ENCODE results near the gene WNT11. TPM values are rescaled to one million over a fixed set of nuclear protein-coding genes. Genes with fewer than 3 reads are reported as not detected.
A peak's percentile ranks its signal among the peaks of the same experiment; 100 is the strongest.

The WNT11 gene
- total RNA-seq, 1 donor from 2014 or later = 0.37 TPM

DNA sequence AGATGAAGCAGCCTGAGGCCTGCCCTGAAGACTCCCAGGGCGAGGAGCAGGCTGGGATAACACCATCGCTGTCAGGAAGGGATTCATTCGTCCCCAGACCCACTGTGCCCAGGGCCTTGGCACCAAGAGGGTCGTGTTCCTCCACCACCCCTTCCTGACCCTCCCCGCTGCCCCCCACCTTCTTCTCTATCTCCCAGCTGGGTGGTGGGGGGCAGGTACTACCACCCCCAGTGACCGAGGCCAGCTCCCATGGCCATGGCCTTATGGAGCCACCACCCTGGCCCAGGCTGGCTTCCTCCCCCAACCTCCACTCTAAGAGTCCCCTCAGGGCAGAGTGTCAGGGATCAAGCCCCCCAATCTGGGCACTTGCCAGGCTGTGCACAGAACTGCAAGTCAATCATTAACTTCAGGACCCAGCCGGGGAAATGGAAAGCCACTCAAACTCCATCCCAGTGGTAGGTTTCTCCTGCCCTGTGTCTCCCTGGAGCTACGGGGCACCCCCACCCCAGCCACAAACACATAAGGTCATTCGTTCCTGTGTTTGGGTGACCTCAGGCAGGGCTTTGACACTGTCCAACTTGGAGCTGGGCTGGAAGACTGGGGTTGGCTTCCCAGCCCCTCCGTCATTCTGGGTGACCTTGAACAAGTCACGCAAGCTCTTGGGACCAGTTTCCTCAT lies 33.3 kb upstream of the WNT11 start:
- Mint-ChIP-seq H3K4me1 (ENCODE audit: low read depth, unreplicated experiment) (peaks cover 13% of the 10 kb centered on the region), H3K27me3 (ENCODE audit: unreplicated experiment) (peaks cover 32% of the 10 kb centered on the region), H3K36me3 (ENCODE audit: unreplicated experiment) (no peaks in the 10 kb centered on the region), H3K4me3 (ENCODE audit: unreplicated experiment) (no peak overlapping the region), H3K9me3 (ENCODE audit: unreplicated experiment) (peaks cover 24% of the 10 kb centered on the region), H3K27ac (ENCODE audit: unreplicated experiment) (no peak overlapping the region)
- DNase-seq = no peak
- TF ChIP-seq, protein P1, sequence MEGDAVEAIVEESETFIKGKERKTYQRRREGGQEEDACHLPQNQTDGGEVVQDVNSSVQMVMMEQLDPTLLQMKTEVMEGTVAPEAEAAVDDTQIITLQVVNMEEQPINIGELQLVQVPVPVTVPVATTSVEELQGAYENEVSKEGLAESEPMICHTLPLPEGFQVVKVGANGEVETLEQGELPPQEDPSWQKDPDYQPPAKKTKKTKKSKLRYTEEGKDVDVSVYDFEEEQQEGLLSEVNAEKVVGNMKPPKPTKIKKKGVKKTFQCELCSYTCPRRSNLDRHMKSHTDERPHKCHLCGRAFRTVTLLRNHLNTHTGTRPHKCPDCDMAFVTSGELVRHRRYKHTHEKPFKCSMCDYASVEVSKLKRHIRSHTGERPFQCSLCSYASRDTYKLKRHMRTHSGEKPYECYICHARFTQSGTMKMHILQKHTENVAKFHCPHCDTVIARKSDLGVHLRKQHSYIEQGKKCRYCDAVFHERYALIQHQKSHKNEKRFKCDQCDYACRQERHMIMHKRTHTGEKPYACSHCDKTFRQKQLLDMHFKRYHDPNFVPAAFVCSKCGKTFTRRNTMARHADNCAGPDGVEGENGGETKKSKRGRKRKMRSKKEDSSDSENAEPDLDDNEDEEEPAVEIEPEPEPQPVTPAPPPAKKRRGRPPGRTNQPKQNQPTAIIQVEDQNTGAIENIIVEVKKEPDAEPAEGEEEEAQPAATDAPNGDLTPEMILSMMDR (IDR thresholded peaks at IDR 0.05; ENCODE audit: partially characterized antibody, unreplicated experiment) = no peak

DNA sequence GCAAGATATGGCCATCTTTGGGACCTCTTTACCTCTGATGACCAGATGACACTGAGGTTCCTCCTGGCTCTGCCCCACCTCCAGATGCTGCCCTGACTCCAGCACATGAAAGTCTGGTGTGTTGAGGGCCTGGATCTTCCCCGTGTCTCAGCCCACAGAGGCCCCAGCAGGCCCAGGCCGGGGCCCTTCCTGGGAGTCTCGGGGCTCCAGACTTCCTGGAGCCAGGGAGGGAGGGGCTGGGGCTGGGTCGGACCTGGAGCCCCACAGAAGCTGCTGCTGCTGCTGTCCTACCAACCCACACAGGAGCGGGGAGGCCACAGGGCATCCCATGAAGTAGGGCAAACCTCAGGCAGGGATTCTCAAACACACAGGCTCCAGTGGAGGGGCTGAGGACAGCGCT lies 32.2 kb upstream of the WNT11 start:
- Mint-ChIP-seq H3K27me3 (ENCODE audit: unreplicated experiment) (peaks cover 31% of the 10 kb centered on the region), H3K9me3 (ENCODE audit: unreplicated experiment) (peaks cover 26% of the 10 kb centered on the region), H3K4me1 (ENCODE audit: low read depth, unreplicated experiment) (peaks cover 14% of the 10 kb centered on the region), H3K4me3 (ENCODE audit: unreplicated experiment) (no peak overlapping the region), H3K36me3 (ENCODE audit: unreplicated experiment) (no peaks in the 10 kb centered on the region), H3K27ac (ENCODE audit: unreplicated experiment) (no peak overlapping the region)
- DNase-seq = no peak
- TF ChIP-seq, protein P1 (IDR thresholded peaks at IDR 0.05; ENCODE audit: partially characterized antibody, unreplicated experiment) = no peak

DNA sequence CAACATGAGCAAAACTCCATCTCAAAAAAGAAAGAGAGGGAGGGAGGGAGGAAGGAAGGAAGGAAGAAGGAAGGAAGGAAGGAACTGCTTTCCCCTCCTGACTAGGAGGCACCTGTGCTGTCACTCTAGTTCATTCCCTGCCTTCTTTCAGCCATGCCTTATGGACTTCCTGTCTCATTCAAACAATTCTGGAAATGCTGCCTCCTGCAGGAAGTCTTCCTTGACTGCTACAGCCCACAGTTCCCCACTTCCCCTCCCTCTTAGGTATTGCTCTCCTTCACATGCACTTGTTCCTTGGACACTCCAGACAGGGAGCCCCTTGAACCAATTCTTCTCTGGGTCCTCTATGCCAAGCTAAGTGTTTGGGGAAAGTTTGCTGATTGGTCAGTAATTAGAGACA lies 31.6 kb upstream of the WNT11 start:
- Mint-ChIP-seq H3K27me3 (ENCODE audit: unreplicated experiment) (peaks cover 34% of the 10 kb centered on the region), H3K36me3 (ENCODE audit: unreplicated experiment) (no peaks in the 10 kb centered on the region), H3K9me3 (ENCODE audit: unreplicated experiment) (peaks cover 26% of the 10 kb centered on the region), H3K4me1 (ENCODE audit: low read depth, unreplicated experiment) (peaks cover 13% of the 10 kb centered on the region), H3K4me3 (ENCODE audit: unreplicated experiment) (no peak overlapping the region), H3K27ac (ENCODE audit: unreplicated experiment) (no peak overlapping the region)
- TF ChIP-seq, protein P1 (IDR thresholded peaks at IDR 0.05; ENCODE audit: partially characterized antibody, unreplicated experiment) = no peak
- no peak for DNase-seq

DNA sequence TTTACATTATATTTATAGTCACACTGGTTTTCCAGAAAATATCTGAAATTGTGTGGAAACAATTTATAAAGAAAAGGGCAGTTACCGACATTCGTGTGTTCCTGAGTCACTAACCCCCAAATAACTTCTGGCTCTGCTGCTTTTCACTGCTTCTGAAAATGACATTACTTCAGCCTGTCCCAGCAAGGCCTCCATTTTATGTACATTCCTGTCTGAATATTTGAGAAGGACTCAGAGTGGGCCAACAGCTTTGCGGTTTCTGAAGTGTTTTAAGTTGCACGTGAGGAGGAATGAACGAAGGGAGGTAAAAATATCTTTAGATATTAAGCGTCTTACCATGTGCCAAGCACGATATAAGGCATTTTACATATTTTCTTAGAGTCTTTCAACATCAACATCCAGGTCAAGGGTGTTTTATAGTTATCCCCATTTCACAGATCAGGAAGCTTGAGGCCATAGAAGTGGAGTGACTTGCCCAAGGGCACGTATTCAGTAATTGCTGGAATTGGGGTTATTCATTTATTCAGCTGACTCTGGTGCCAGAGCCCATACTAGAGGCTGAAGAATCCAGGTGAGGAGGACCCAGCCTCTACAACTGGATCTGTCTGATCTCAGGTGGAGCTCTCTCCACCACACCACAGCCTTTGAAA lies 30.8 kb upstream of the WNT11 start:
- Mint-ChIP-seq H3K27ac (ENCODE audit: unreplicated experiment) (no peak overlapping the region), H3K4me1 (ENCODE audit: low read depth, unreplicated experiment) (peaks cover 13% of the 10 kb centered on the region), H3K9me3 (ENCODE audit: unreplicated experiment) (peaks cover 26% of the 10 kb centered on the region), H3K27me3 (ENCODE audit: unreplicated experiment) (peaks cover 34% of the 10 kb centered on the region), H3K36me3 (ENCODE audit: unreplicated experiment) (no peaks in the 10 kb centered on the region), H3K4me3 (ENCODE audit: unreplicated experiment) (peak overlapping the region; percentile 94)
- TF ChIP-seq, protein P1 (IDR thresholded peaks at IDR 0.05; ENCODE audit: partially characterized antibody, unreplicated experiment) = no peak
- DNase-seq = no peak

Data from glutamatergic neuron (in vitro differentiated cells).